ENCODE results near the gene MACROH2A1. TPM values are rescaled to one million over a fixed set of nuclear protein-coding genes. Genes with fewer than 3 reads are reported as not detected.
A peak's percentile ranks its signal among the peaks of the same experiment; 100 is the strongest.

Gene MACROH2A1
- total and polyA plus RNA-seq, 5 donors from 2014 or later = 126 to 161 (median 140) TPM

DNA sequence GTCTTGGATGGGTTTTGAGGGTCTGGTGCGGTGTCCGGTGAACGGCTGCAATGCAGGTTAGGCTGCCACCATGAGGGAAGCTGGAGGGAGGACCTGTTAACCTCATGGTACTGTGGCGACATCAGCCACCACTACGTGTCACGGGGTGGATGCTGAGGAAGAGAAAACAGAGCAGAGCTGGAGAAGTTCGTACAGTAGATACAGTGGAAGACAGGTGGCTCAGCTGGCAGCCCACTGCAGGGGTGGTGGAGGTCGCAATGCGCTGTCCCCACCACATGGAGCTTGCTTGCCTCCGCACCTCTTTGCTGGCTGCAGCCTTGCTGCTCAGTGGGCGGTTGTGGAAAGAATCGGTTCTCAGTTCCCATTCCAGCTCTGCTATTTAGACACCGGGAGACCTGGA lies 45.3 kb upstream of the MACROH2A1 start:
- DNase-seq (no peak), ATAC-seq (ENCODE audit: low read depth in 2 of 2) (no peak)
- Histone ChIP-seq H3K9me3 (ENCODE audit: control insufficient read depth in 2 of 2, low read length in 2 of 2) (no peaks in the 10 kb centered on the region), H3K36me3 (ENCODE audit: control insufficient read depth, insufficient read depth, low read length) (no peaks in the 10 kb centered on the region), H3K27ac (ENCODE audit: insufficient read depth, low read length, poor library complexity, severe bottlenecking) (no peak overlapping the region), H3K4me1 (ENCODE audit: control insufficient read depth, insufficient read depth, low read length, poor library complexity, severe bottlenecking) (no peaks in the 10 kb centered on the region), H3K27me3 (ENCODE audit: control insufficient read depth, insufficient read depth, low read length) (peaks cover 5% of the 10 kb centered on the region), H3K4me3 (ENCODE audit: low read depth, low read length) (no peak overlapping the region)
- Mint-ChIP-seq H3K27ac (no peak overlapping the region), H3K9me3 (no peaks in the 10 kb centered on the region), H3K27me3 (peaks cover 4% of the 10 kb centered on the region), H3K4me1 (no peaks in the 10 kb centered on the region), H3K4me3 (no peak overlapping the region), H3K36me3 (no peaks in the 10 kb centered on the region)

DNA sequence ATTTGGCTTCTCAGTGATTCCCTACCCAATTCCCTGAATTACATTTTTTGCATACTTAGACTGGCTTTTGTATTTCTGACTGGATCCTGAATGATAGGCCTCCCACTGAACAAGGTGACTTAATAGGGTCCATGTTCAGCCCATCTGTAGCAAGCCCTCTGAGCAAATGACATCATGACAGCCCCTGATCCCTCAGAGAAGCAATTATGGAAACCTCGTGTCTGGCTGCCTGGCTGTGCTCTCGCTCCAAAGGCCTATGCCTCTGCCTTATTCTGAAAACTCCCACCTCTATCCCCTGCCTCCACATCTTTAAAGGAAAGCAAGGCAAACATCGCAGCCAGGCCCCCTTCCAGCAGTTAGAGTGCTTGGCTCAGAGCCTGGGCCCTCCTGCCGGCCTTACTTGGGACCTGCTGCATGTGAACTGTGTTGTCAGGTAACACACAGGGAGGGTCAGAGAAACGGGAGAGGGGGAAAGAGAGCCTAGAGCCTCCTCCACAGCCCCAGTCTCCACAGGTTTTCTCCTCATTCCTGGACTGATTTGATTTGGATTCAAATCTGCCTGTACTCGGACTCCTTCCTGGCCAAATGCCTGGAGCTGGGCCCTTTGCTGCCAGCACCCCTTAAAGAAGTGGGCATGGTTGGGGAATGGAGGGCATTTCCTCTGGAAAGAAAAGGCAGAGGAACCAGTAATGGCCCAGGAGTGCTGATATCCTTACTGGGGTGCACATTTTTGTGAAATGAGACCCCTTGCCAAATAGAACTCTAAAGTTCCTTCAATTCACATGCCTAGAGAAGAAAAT lies 44.3 kb upstream of the MACROH2A1 start:
- Mint-ChIP-seq H3K27ac (no peak overlapping the region), H3K27me3 (peaks cover 4% of the 10 kb centered on the region), H3K9me3 (no peaks in the 10 kb centered on the region), H3K4me1 (no peaks in the 10 kb centered on the region), H3K4me3 (no peak overlapping the region), H3K36me3 (no peaks in the 10 kb centered on the region)
- no peaks in the 10 kb centered on the region for H3K36me3 ChIP-seq (ENCODE audit: control insufficient read depth, insufficient read depth, low read length)
- peaks cover 5% of the 10 kb centered on the region for H3K27me3 ChIP-seq (ENCODE audit: control insufficient read depth, insufficient read depth, low read length)
- DNase-seq (no peak), ATAC-seq (ENCODE audit: low read depth in 2 of 2) (no peak)
- H3K9me3 ChIP-seq (ENCODE audit: control insufficient read depth in 2 of 2, low read length in 2 of 2) = no peaks in the 10 kb centered on the region
- H3K4me1 ChIP-seq (ENCODE audit: control insufficient read depth, insufficient read depth, low read length, poor library complexity, severe bottlenecking) = no peaks in the 10 kb centered on the region
- no peak overlapping the region for H3K4me3 ChIP-seq (ENCODE audit: low read depth, low read length)
- H3K27ac ChIP-seq (ENCODE audit: insufficient read depth, low read length, poor library complexity, severe bottlenecking) = no peak overlapping the region

DNA sequence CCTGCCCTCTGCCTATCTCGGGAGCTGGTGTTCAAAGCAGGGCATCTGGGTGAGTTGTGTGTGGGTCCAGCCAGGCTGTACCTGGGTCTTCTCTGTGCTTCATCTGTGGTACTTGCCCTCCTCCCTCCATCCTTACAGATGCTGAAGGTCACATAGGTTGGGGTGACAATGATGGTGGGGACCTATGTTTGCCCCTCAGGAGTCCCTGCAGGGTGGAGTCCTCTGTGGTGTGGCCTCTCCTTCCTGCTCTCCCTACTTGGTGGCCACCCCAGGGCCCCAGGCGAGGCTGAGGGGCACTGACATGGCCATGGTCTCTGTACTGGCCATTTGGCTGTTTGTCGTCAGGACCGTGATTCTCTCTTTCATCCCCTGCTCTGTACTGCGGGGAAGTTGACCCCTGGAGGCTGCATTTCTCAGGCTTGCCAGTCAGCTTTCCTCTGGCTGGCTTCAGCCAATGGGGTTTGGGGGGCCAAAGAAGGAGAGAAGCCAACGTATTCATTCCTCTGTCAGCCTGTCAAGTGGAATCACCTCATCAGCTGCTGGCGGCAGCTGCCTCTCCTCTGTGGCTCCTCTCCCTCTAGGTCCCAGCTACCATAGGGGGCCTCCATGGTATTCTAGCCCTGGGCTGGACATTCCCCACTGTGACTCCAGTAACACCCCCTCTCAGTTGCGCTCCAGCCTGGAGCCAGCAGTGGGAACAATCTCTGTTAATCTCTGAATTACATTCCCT lies 43.6 kb upstream of the MACROH2A1 start:
- Histone ChIP-seq H3K9me3 (ENCODE audit: control insufficient read depth in 2 of 2, low read length in 2 of 2) (no peaks in the 10 kb centered on the region), H3K27me3 (ENCODE audit: control insufficient read depth, insufficient read depth, low read length) (peaks cover 5% of the 10 kb centered on the region), H3K4me1 (ENCODE audit: control insufficient read depth, insufficient read depth, low read length, poor library complexity, severe bottlenecking) (no peaks in the 10 kb centered on the region), H3K36me3 (ENCODE audit: control insufficient read depth, insufficient read depth, low read length) (no peaks in the 10 kb centered on the region), H3K4me3 (ENCODE audit: low read depth, low read length) (no peak overlapping the region), H3K27ac (ENCODE audit: insufficient read depth, low read length, poor library complexity, severe bottlenecking) (no peak overlapping the region)
- no peak overlapping the region for H3K27ac Mint-ChIP-seq
- DNase-seq (no peak), ATAC-seq (ENCODE audit: low read depth in 2 of 2) (no peak)
- peaks cover 4% of the 10 kb centered on the region for H3K27me3 Mint-ChIP-seq
- no peaks in the 10 kb centered on the region for H3K36me3 Mint-ChIP-seq
- H3K4me3 Mint-ChIP-seq = no peak overlapping the region
- no peaks in the 10 kb centered on the region for H3K9me3 Mint-ChIP-seq
- H3K4me1 Mint-ChIP-seq = no peaks in the 10 kb centered on the region

DNA sequence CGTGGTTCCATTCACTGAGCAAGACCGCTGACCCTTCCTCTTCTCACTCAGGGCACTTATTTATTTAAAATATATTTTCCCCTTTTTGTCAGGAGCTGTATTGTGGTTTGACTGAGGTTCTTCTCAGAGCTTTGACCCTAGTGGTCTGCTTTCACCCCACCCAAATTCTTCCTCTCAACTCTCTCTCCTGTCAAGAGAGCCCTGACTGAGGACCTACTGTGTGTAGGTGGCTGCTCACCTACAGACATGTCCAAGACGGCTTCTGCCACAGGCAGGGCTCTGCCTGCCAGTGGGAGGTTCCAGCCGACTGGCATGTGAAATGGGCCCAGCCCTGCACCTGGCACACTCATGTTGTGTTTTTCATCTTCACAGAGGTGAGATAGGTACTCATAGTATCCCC lies 42.9 kb upstream of the MACROH2A1 start:
- DNase-seq (no peak), ATAC-seq (ENCODE audit: low read depth in 2 of 2) (no peak)
- H3K27me3 ChIP-seq (ENCODE audit: control insufficient read depth, insufficient read depth, low read length) = peaks cover 2% of the 10 kb centered on the region
- Mint-ChIP-seq H3K4me3 (no peak overlapping the region), H3K27ac (no peak overlapping the region), H3K9me3 (no peaks in the 10 kb centered on the region), H3K27me3 (peaks cover 4% of the 10 kb centered on the region), H3K4me1 (no peaks in the 10 kb centered on the region), H3K36me3 (no peaks in the 10 kb centered on the region)
- no peak overlapping the region for H3K4me3 ChIP-seq (ENCODE audit: low read depth, low read length)
- H3K36me3 ChIP-seq (ENCODE audit: control insufficient read depth, insufficient read depth, low read length) = no peaks in the 10 kb centered on the region
- H3K4me1 ChIP-seq (ENCODE audit: control insufficient read depth, insufficient read depth, low read length, poor library complexity, severe bottlenecking) = no peaks in the 10 kb centered on the region
- no peaks in the 10 kb centered on the region for H3K9me3 ChIP-seq (ENCODE audit: control insufficient read depth in 2 of 2, low read length in 2 of 2)
- H3K27ac ChIP-seq (ENCODE audit: insufficient read depth, low read length, poor library complexity, severe bottlenecking) = no peak overlapping the region

DNA sequence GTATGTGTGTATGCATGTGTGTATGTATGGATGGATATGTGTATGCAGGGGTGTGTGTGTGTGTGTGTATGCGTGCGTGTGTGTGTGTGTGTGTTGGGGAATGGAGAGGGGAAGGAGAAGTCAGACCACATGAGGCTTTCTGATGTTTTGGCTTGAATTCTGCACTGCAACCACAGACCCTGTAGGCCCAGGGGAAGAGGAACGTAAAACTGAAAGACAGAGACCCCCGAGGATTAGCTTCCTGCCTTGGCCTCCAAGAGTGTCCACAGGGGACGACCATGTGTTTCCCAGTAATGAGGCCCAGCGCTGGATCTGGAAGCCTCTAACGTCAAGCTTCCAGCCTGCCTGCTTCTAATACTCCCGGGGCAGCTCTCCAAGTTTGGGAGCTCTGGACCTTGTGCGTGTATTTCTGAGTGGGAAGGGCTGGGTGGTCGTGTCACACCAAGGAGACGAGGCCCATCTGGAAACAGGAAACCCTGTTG lies 42.4 kb upstream of the MACROH2A1 start:
- DNase-seq (no peak), ATAC-seq (ENCODE audit: low read depth in 2 of 2) (no peak)
- H3K4me3 Mint-ChIP-seq = no peak overlapping the region
- no peaks in the 10 kb centered on the region for H3K36me3 Mint-ChIP-seq
- H3K9me3 Mint-ChIP-seq = no peaks in the 10 kb centered on the region
- H3K4me1 Mint-ChIP-seq = no peaks in the 10 kb centered on the region
- Histone ChIP-seq H3K9me3 (ENCODE audit: control insufficient read depth in 2 of 2, low read length in 2 of 2) (no peaks in the 10 kb centered on the region), H3K4me1 (ENCODE audit: control insufficient read depth, insufficient read depth, low read length, poor library complexity, severe bottlenecking) (no peaks in the 10 kb centered on the region), H3K27me3 (ENCODE audit: control insufficient read depth, insufficient read depth, low read length) (peaks cover 2% of the 10 kb centered on the region), H3K4me3 (ENCODE audit: low read depth, low read length) (no peak overlapping the region), H3K36me3 (ENCODE audit: control insufficient read depth, insufficient read depth, low read length) (no peaks in the 10 kb centered on the region), H3K27ac (ENCODE audit: insufficient read depth, low read length, poor library complexity, severe bottlenecking) (no peak overlapping the region)
- peaks cover 6% of the 10 kb centered on the region for H3K27me3 Mint-ChIP-seq
- H3K27ac Mint-ChIP-seq = no peak overlapping the region

DNA sequence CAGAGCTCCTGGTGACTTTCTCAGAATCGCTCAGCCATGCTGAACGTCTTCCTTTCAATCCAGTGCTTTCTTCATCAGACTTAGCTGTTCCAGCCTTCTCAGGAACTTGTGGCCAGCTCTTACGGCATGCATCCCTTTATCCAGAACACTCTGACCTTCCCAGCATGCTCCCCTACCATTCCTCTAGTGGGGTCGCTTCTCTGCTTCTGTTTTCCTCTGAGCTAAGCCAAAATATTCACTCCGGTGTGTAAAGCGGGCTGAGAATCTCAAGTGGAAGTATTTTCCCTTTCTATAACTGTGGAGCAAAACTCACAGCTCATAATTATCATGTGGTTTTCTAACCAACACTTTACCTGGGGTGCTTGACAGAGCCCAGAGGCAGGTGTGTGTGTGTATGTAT lies 41.9 kb upstream of the MACROH2A1 start:
- DNase-seq (no peak), ATAC-seq (ENCODE audit: low read depth in 2 of 2) (no peak)
- Mint-ChIP-seq H3K9me3 (no peaks in the 10 kb centered on the region), H3K27ac (peak overlapping the region in 1 of 3 donors; percentile 21), H3K4me3 (no peak overlapping the region), H3K27me3 (peaks cover 10% of the 10 kb centered on the region), H3K36me3 (no peaks in the 10 kb centered on the region), H3K4me1 (no peaks in the 10 kb centered on the region)
- Histone ChIP-seq H3K4me1 (ENCODE audit: control insufficient read depth, insufficient read depth, low read length, poor library complexity, severe bottlenecking) (no peaks in the 10 kb centered on the region), H3K27ac (ENCODE audit: insufficient read depth, low read length, poor library complexity, severe bottlenecking) (no peak overlapping the region), H3K36me3 (ENCODE audit: control insufficient read depth, insufficient read depth, low read length) (no peaks in the 10 kb centered on the region), H3K27me3 (ENCODE audit: control insufficient read depth, insufficient read depth, low read length) (peaks cover 2% of the 10 kb centered on the region), H3K4me3 (ENCODE audit: low read depth, low read length) (no peak overlapping the region), H3K9me3 (ENCODE audit: control insufficient read depth in 2 of 2, low read length in 2 of 2) (no peaks in the 10 kb centered on the region)

DNA sequence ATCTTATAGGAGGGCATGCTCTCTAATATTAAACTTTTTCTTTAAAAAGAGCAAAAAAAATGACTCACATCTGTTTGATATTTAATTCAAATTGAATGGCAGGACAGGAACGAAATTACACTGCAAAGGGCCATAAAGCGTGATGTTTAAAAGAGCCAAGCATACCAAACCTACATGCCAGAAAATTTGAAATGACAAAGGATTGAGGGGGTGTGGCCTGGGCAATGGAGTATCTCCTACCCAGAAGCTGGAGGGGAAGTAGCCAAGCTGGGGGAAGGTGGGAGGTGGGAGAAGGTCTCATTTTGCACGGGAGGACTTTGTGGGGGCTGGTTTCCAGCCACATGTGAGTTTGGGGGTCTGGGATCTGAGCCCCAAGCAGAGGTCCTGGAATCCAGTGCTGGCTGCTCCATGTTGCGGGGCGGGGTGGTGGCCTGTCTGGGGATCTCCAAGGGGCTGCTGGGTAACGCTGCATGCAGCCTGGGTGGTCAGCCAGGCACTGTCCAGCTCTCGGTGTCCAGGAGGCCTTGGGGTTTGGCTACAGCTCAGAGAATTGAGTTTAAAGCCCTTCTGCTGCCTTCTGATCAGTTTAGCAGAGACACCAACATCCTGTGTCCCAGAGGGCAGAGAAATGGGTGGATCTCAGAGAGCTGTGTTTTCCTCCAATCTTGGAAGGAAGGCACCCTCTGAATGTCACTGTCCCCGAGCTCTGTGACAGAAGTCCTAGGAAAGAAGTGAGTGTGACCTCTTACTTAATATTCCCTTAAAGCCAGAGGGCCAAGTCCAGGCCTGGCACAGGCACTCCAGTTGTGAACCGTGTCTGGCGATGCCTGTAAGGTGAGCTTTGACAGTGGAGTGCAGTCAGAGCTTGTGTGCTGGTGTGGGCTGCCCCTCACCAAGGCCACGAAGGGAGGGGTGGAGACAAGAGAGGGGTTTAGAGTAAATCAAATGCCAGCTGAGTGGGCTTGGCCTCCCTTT lies 40.5 kb upstream of the MACROH2A1 start:
- H3K27ac ChIP-seq (ENCODE audit: insufficient read depth, low read length, poor library complexity, severe bottlenecking) = no peak overlapping the region
- no peak for DNase-seq
- no peaks in the 10 kb centered on the region for H3K36me3 ChIP-seq (ENCODE audit: control insufficient read depth, insufficient read depth, low read length)

More for the DNA sequence above, 40.5 kb upstream of the MACROH2A1 start:
- no peaks in the 10 kb centered on the region for H3K4me1 Mint-ChIP-seq
- no peaks in the 10 kb centered on the region for H3K9me3 Mint-ChIP-seq
- peaks cover 8% of the 10 kb centered on the region for H3K27me3 Mint-ChIP-seq
- no peaks in the 10 kb centered on the region for H3K4me1 ChIP-seq (ENCODE audit: control insufficient read depth, insufficient read depth, low read length, poor library complexity, severe bottlenecking)
- no peak overlapping the region for H3K4me3 ChIP-seq (ENCODE audit: low read depth, low read length)
- H3K36me3 Mint-ChIP-seq = no peaks in the 10 kb centered on the region
- H3K27ac Mint-ChIP-seq = no peak overlapping the region
- no peak overlapping the region for H3K4me3 Mint-ChIP-seq
- no peaks in the 10 kb centered on the region for H3K9me3 ChIP-seq (ENCODE audit: control insufficient read depth in 2 of 2, low read length in 2 of 2)
- no peak for ATAC-seq (ENCODE audit: low read depth in 2 of 2)
- no peaks in the 10 kb centered on the region for H3K27me3 ChIP-seq (ENCODE audit: control insufficient read depth, insufficient read depth, low read length)
